BE2C (cell line): ENCODE results near the gene HHAT.

Experiments used
- DNase-seq: peaks from one replicate; pipeline ENCODE4 v3.0.0-alpha.2; 2020
- H3K27me3 ChIP-seq: fragments of 250-450 bp; sonication (Bioruptor Pico); 2 replicates; pipeline ENCODE4 v1.5.1; 2020; ENCODE audit warnings: mild to moderate bottlenecking
- H3K36me3 ChIP-seq: fragments of 250-450 bp; sonication (Bioruptor Pico); 2 replicates; pipeline ENCODE4 v1.5.1; 2020; ENCODE audit warnings: mild to moderate bottlenecking
- H3K4me1 ChIP-seq: fragments of 250-450 bp; sonication (Bioruptor Pico); 2 replicates; pipeline ENCODE4 v1.5.1; 2020
- H3K4me3 ChIP-seq: 2 replicates; pipeline ENCODE4 v1.5.1; 2011; ENCODE audit warnings: low read depth, low read length
- H3K9me3 ChIP-seq: fragments of 250-450 bp; sonication (Bioruptor Pico); 2 replicates; pipeline ENCODE4 v1.5.1; 2020
- TF ChIP-seq, protein P1 (sequence below): IDR thresholded peaks from 2 replicates; pipeline ENCODE4 v1.5.1; 2012; ENCODE audit warnings: mild to moderate bottlenecking, low read depth, low read length

HHAT gene

DNA sequence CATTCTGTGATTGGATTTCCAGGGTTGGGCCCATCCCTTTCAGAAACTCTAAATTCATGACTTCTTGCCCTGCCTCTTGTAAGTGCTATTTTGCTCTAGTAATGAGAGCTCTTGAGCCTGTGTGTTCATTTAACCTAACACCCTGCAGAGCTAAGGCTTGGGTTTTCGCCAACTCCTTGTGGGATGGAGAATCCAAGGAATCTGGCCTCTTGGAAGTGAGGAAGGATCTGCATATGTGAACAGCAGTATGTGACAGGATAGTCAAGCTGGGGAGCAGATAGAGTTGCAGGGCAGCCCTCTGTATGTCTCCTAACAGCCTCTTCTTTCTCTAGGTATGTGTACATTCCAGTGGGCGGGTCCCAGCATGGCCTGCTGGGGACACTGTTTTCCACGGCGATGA lies 258.9 kb downstream of the HHAT start:
- Histone ChIP-seq H3K36me3 (no peaks in the 10 kb centered on the region), H3K9me3 (no peaks in the 10 kb centered on the region), H3K27me3 (no peaks in the 10 kb centered on the region), H3K4me1 (peaks cover 13% of the 10 kb centered on the region), H3K4me3 (no peak overlapping the region)
- TF ChIP-seq, protein P1, sequence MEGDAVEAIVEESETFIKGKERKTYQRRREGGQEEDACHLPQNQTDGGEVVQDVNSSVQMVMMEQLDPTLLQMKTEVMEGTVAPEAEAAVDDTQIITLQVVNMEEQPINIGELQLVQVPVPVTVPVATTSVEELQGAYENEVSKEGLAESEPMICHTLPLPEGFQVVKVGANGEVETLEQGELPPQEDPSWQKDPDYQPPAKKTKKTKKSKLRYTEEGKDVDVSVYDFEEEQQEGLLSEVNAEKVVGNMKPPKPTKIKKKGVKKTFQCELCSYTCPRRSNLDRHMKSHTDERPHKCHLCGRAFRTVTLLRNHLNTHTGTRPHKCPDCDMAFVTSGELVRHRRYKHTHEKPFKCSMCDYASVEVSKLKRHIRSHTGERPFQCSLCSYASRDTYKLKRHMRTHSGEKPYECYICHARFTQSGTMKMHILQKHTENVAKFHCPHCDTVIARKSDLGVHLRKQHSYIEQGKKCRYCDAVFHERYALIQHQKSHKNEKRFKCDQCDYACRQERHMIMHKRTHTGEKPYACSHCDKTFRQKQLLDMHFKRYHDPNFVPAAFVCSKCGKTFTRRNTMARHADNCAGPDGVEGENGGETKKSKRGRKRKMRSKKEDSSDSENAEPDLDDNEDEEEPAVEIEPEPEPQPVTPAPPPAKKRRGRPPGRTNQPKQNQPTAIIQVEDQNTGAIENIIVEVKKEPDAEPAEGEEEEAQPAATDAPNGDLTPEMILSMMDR: no peak
- DNase-seq: no peak

GRCh38 chr1:210588357-210588756 lies 259.7 kb downstream of the HHAT start:
- Histone ChIP-seq H3K9me3 (no peaks in the 10 kb centered on the region), H3K4me3 (no peak overlapping the region), H3K27me3 (no peaks in the 10 kb centered on the region), H3K4me1 (peaks cover 5% of the 10 kb centered on the region), H3K36me3 (no peaks in the 10 kb centered on the region)
- DNase-seq: no peak
- TF ChIP-seq, protein P1: no peak

DNA sequence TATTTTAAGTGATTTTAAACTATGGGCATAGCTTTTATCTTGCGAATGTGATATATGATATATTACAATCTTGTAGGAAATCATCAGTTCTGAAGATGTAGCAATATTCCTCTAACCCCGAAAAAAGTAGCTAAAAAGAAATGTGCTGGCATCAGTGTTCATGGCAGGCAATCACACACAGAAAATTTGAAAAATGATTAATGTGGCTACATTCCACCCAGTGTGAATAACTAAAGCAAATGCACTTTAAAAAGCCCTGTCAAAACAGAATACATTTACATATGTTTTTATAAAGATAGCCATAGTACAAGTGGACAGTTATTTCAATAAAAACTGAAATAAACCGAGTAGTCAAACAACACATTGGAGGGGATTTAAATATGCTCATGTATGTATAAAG lies 260.2 kb downstream of the HHAT start:
- no peak overlapping the region for H3K4me3 ChIP-seq
- no peak for DNase-seq
- peaks cover 2% of the 10 kb centered on the region; the same call in 1 of the 2 replicates for H3K4me1 ChIP-seq
- no peaks in the 10 kb centered on the region for H3K27me3 ChIP-seq
- no peaks in the 10 kb centered on the region for H3K9me3 ChIP-seq
- H3K36me3 ChIP-seq: no peaks in the 10 kb centered on the region
- TF ChIP-seq, protein P1: no peak

GRCh38 chr1:210591214-210591613 lies 262.5 kb downstream of the HHAT start:
- Histone ChIP-seq H3K27me3 (no peaks in the 10 kb centered on the region), H3K9me3 (no peaks in the 10 kb centered on the region), H3K36me3 (no peaks in the 10 kb centered on the region), H3K4me3 (no peak overlapping the region), H3K4me1 (no peaks in the 10 kb centered on the region)
- no peak for DNase-seq
- TF ChIP-seq, protein P1: no peak

DNA sequence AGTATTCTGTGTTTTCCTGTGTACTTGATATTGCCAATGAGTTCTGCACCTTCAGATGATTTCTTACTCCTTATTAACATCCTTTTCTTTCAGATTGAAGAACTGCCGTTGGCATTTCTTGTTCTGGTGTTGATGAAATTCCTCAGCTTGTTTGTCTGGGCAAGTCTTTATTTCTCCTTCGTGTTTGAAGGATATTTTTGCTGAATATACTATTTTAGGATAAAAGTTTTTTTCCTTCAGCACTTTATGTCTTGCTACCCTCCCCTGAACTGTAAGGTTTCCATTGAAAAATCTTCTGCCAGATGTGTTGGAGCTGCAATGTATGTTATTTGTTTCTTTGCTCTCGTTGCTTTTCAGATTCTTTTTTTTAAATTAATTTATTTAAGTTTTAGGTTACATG lies 265.9 kb downstream of the HHAT start:
- Histone ChIP-seq H3K9me3 (no peaks in the 10 kb centered on the region; the same call in 1 of the 2 replicates), H3K4me3 (no peak overlapping the region), H3K36me3 (no peaks in the 10 kb centered on the region), H3K27me3 (no peaks in the 10 kb centered on the region), H3K4me1 (no peaks in the 10 kb centered on the region)
- no peak for DNase-seq
- TF ChIP-seq, protein P1: no peak

- Histone ChIP-seq H3K4me1 (no peaks in the 10 kb centered on the region), H3K9me3 (no peaks in the 10 kb centered on the region; the same call in 1 of the 2 replicates), H3K4me3 (no peak overlapping the region), H3K27me3 (no peaks in the 10 kb centered on the region), H3K36me3 (no peaks in the 10 kb centered on the region)
- no peak for DNase-seq
- TF ChIP-seq, protein P1: no peak
These were observed 267.9 kb downstream of the HHAT start for GRCh38 chr1:210596641-210597040.
